H9 (cell line): Measurements from ENCODE around the gene PPM1H. TPM values are rescaled to one million over a fixed set of nuclear protein-coding genes. Genes with fewer than 3 reads are reported as not detected.

Source experiments
- DNase-seq: peaks from one replicate; pipeline ENCODE4 v3.0.0-alpha.2; 2017
- H2AFZ ChIP-seq: one replicate; pipeline ENCODE4 v1.6.1; 2013; ENCODE audit warnings: mild to moderate bottlenecking, low read length, control low read depth, moderate library complexity
- H2AK5ac ChIP-seq: 2 replicates; pipeline ENCODE4 v1.6.1; 2013; ENCODE audit warnings: low read length, control low read depth, mixed read lengths; ENCODE audit not compliant: insufficient read length
- H2BK120ac ChIP-seq: one replicate; pipeline ENCODE4 v1.6.1; 2013; ENCODE audit warnings: low read depth, mild to moderate bottlenecking, low read length, control low read depth, inconsistent platforms; ENCODE audit not compliant: poor library complexity, severe bottlenecking
- H2BK12ac ChIP-seq: 2 replicates; pipeline ENCODE4 v1.6.1; 2013; ENCODE audit warnings: low read length, control low read depth, mixed read lengths, low read depth; ENCODE audit not compliant: insufficient read length
- H2BK15ac ChIP-seq: 2 replicates; pipeline ENCODE4 v1.6.1; 2013; ENCODE audit warnings: low read depth, low read length, control low read depth
- H2BK20ac ChIP-seq: one replicate; pipeline ENCODE4 v1.6.1; 2013; ENCODE audit warnings: low read depth, mild to moderate bottlenecking, low read length, control low read depth, inconsistent platforms; ENCODE audit not compliant: poor library complexity, severe bottlenecking
- H2BK5ac ChIP-seq: 2 replicates; pipeline ENCODE4 v1.6.1; 2013; ENCODE audit warnings: low read length, control low read depth, mixed read lengths; ENCODE audit not compliant: insufficient read length
- H3K14ac ChIP-seq: 2 replicates; pipeline ENCODE4 v1.6.1; 2013; ENCODE audit warnings: low read length, control low read depth; ENCODE audit not compliant: insufficient read depth
- H3K18ac ChIP-seq: 2 replicates; pipeline ENCODE4 v1.6.1; 2013; ENCODE audit warnings: low read depth, mild to moderate bottlenecking, mixed read lengths, low read length, control low read depth; ENCODE audit not compliant: insufficient read length
- H3K23ac ChIP-seq: 2 replicates; pipeline ENCODE4 v1.6.1; 2013; ENCODE audit warnings: low read length, control low read depth, mixed read lengths, low read depth; ENCODE audit not compliant: insufficient read length
- H3K23me2 ChIP-seq: 2 replicates; pipeline ENCODE4 v1.6.1; 2013; ENCODE audit warnings: low read depth, mild to moderate bottlenecking, mixed read lengths, low read length, control low read depth; ENCODE audit not compliant: insufficient read length, poor library complexity, severe bottlenecking
- H3K27ac ChIP-seq: 2 replicates; pipeline ENCODE4 v1.5.1; 2013; ENCODE audit warnings: low read length, control low read depth, mixed read lengths, low read depth; ENCODE audit not compliant: insufficient read length
- H3K27me3 ChIP-seq: 2 replicates; pipeline ENCODE4 v1.6.1; 2013; ENCODE audit warnings: low read length, control low read depth, inconsistent platforms; ENCODE audit not compliant: insufficient read depth
- H3K4ac ChIP-seq: 2 replicates; pipeline ENCODE4 v1.6.1; 2013; ENCODE audit warnings: low read depth, mild to moderate bottlenecking, control low read depth, inconsistent platforms, low read length, moderate library complexity
- H3K4me1 ChIP-seq: 2 replicates; pipeline ENCODE4 v1.6.1; 2013; ENCODE audit warnings: low read length, control low read depth, inconsistent platforms; ENCODE audit not compliant: insufficient read depth
- H3K4me2 ChIP-seq: 2 replicates; pipeline ENCODE4 v1.6.1; 2013; ENCODE audit warnings: low read length, control low read depth, mixed read lengths; ENCODE audit not compliant: insufficient read length, insufficient read depth
- H3K56ac ChIP-seq: 2 replicates; pipeline ENCODE4 v1.6.1; 2013; ENCODE audit warnings: low read depth, mild to moderate bottlenecking, mixed read lengths, low read length, control low read depth; ENCODE audit not compliant: insufficient read length
- H3K79me1 ChIP-seq: 2 replicates; pipeline ENCODE4 v1.6.1; 2013; ENCODE audit warnings: low read depth, mild to moderate bottlenecking, moderate library complexity, low read length, control low read depth, inconsistent platforms; ENCODE audit not compliant: insufficient read depth, poor library complexity, severe bottlenecking
- H3K79me2 ChIP-seq: 2 replicates; pipeline ENCODE4 v1.6.1; 2013; ENCODE audit warnings: low read length, control low read depth, inconsistent platforms; ENCODE audit not compliant: insufficient read depth
- H3K9ac ChIP-seq: 2 replicates; pipeline ENCODE4 v1.6.1; 2013; ENCODE audit warnings: low read length, control low read depth, mixed read lengths; ENCODE audit not compliant: insufficient read length; ENCODE audit errors: extremely low read depth
- H3K9me3 ChIP-seq: one replicate; pipeline ENCODE4 v1.6.1; 2013; ENCODE audit warnings: low read depth, low read length, inconsistent platforms; ENCODE audit not compliant: control insufficient read depth
- H3T11ph ChIP-seq: one replicate; pipeline ENCODE4 v1.6.1; 2013; ENCODE audit warnings: mild to moderate bottlenecking, low read length, control low read depth, inconsistent platforms
- H4K20me1 ChIP-seq: one replicate; pipeline ENCODE4 v1.6.1; 2013; ENCODE audit not compliant: control insufficient read depth, insufficient read length, insufficient read depth
- H4K5ac ChIP-seq: 2 replicates; pipeline ENCODE4 v1.6.1; 2013; ENCODE audit warnings: low read depth, mild to moderate bottlenecking, mixed read lengths, low read length, control low read depth; ENCODE audit not compliant: insufficient read length
- H4K8ac ChIP-seq: replicated peaks from 2 replicates; pipeline ENCODE4 v1.6.1; 2013; ENCODE audit warnings: low read length, control low read depth, mixed read lengths, low read depth; ENCODE audit not compliant: insufficient read length
- H4K91ac ChIP-seq: 2 replicates; pipeline ENCODE4 v1.6.1; 2013; ENCODE audit warnings: low read depth, mild to moderate bottlenecking, moderate library complexity, mixed read lengths, low read length, control low read depth; ENCODE audit not compliant: insufficient read length
- H3K27ac Mint-ChIP-seq, 3 experiments: 2 replicates in 2 of 3; 3 replicates in 1 of 3; pipeline ENCODE4 v1.8.0; 2020 to 2021; ENCODE audit warnings: mixed read lengths in 3 of 3, mild to moderate bottlenecking in 1 of 3, moderate library complexity in 1 of 3
- H3K27me3 Mint-ChIP-seq: 2 replicates; pipeline ENCODE4 v1.8.0; 2021; ENCODE audit warnings: low read depth, mild to moderate bottlenecking, moderate library complexity, mixed read lengths
- H3K36me3 Mint-ChIP-seq, 3 experiments: 2 replicates in 2 of 3; 3 replicates in 1 of 3; pipeline ENCODE4 v1.8.0; 2020 to 2021; ENCODE audit warnings: low read depth in 3 of 3, mixed read lengths in 3 of 3; ENCODE audit not compliant: insufficient read depth in 1 of 3
- H3K4me1 Mint-ChIP-seq, 2 experiments: 2 replicates each; pipeline ENCODE4 v1.8.0; 2020; ENCODE audit warnings: mixed read lengths in 2 of 2
- H3K4me3 Mint-ChIP-seq, 2 experiments: 2 replicates in 1 of 2; 3 replicates in 1 of 2; pipeline ENCODE4 v1.8.0; 2020 to 2021; ENCODE audit warnings: mild to moderate bottlenecking in 2 of 2, mixed read lengths in 2 of 2, moderate library complexity in 1 of 2
- H3K9me3 Mint-ChIP-seq, 2 experiments: 2 replicates in 1 of 2; 3 replicates in 1 of 2; pipeline ENCODE4 v1.8.0; 2020; ENCODE audit warnings: mild to moderate bottlenecking in 2 of 2, mixed read lengths in 2 of 2, moderate library complexity in 1 of 2
- WGBS: extraction: QIAGEN DNeasy Blood & Tissue Kit; methylation state at CpG from one replicate; pipeline ENCODE4 v1.1.7; 2013; ENCODE audit warnings: missing lambda C conversion rate, low lambda C conversion rate, mixed read lengths; ENCODE audit not compliant: insufficient read length; ENCODE audit errors: extremely low coverage; 5-methylcytosine and 5-hydroxymethylcytosine counted together
- total RNA-seq: library from RNA; stranded (reverse); gene quantifications from 2 replicates; pipeline ENCODE4 v1.2.1, GENCODE V29; 2021
- TF ChIP-seq, protein P1 (sequence below): fragments of 200-600 bp; sonication (generic); conservative IDR thresholded peaks from 3 replicates; pipeline ENCODE4 v1.8.0; 2021; ENCODE audit warnings: antibody characterized with exemption, mild to moderate bottlenecking

PPM1H gene
- total RNA-seq, 1 experiment from 2014 or later, result 22.1 TPM

DNA sequence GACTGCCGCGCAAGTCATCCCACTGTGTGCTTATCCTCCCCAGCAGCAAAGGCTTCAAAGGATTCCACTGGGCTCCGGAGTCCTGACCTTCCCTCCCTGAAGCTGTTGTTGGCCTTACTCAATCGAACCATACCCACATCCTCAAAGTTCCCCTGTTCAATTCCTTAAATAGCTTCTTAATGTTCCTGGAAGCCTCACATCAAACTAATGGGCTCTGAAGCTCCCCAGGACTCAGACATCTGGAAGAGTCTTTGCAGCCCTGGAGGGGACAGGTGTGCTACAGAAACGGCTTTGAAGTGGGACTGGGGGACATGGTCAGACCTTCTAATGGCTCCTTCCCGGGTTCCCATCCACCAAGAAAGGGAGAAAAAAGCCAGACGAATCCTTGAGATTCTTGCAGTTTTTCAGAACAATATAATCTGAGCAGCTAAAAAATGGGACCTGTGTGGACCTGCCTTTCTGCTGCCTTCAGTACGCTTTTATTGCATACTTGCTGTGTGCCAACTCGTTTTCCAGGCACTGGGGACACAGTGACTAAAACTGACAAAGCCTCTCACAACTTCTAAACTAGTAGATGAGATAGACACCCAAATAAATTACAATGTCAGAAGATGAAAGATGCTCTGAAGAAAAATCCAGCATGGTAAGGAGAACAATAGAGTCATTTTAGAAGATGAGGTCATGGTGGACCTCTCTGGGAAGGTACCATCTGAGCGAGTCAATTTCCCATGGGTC is 263.8 kb downstream of the PPM1H start:
- Mint-ChIP-seq H3K4me3 (no peak overlapping the region), H3K27ac (no peak overlapping the region), H3K36me3 (peaks cover 5 to 23% (median 14%) of the 10 kb centered on the region in 3 experiments; a peak in 5 of 7 replicates), H3K27me3 (no peaks in the 10 kb centered on the region), H3K4me1 (peaks cover 19% of the 10 kb centered on the region in 2 experiments), H3K9me3 (no peaks in the 10 kb centered on the region)
- H3K27me3 ChIP-seq, result no peaks in the 10 kb centered on the region
- no peak for DNase-seq
- no peak overlapping the region for H3K27ac ChIP-seq
- no peak overlapping the region; the same call in 1 of the 2 replicates for H2BK15ac ChIP-seq
- H3K56ac ChIP-seq, result no peak overlapping the region
- H3K4me2 ChIP-seq, result no peak overlapping the region
- no peak overlapping the region for H2BK12ac ChIP-seq
- no peaks in the 10 kb centered on the region; the same call in 1 of the 2 replicates for H3K4me1 ChIP-seq
- H2BK5ac ChIP-seq, result no peak overlapping the region
- H2BK120ac ChIP-seq, result no peak overlapping the region
- H3K14ac ChIP-seq, result no peak overlapping the region
- TF ChIP-seq, protein P1, sequence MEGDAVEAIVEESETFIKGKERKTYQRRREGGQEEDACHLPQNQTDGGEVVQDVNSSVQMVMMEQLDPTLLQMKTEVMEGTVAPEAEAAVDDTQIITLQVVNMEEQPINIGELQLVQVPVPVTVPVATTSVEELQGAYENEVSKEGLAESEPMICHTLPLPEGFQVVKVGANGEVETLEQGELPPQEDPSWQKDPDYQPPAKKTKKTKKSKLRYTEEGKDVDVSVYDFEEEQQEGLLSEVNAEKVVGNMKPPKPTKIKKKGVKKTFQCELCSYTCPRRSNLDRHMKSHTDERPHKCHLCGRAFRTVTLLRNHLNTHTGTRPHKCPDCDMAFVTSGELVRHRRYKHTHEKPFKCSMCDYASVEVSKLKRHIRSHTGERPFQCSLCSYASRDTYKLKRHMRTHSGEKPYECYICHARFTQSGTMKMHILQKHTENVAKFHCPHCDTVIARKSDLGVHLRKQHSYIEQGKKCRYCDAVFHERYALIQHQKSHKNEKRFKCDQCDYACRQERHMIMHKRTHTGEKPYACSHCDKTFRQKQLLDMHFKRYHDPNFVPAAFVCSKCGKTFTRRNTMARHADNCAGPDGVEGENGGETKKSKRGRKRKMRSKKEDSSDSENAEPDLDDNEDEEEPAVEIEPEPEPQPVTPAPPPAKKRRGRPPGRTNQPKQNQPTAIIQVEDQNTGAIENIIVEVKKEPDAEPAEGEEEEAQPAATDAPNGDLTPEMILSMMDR, result no peak
- no CpG with 5 or more reads among the region's 10 CpGs for WGBS
- H3K79me2 ChIP-seq, result no peaks in the 10 kb centered on the region
- H4K5ac ChIP-seq, result no peak overlapping the region
- H3K23me2 ChIP-seq, result no peaks in the 10 kb centered on the region
- no peaks in the 10 kb centered on the region for H4K20me1 ChIP-seq
- no peak overlapping the region for H3K9ac ChIP-seq
- H3K9me3 ChIP-seq, result no peaks in the 10 kb centered on the region
- no peak overlapping the region for H3K4ac ChIP-seq
- peak overlapping the region; percentile 90 for H2BK20ac ChIP-seq
- no peak overlapping the region for H2AFZ ChIP-seq
- no peak overlapping the region for H3T11ph ChIP-seq
- no peak overlapping the region for H3K18ac ChIP-seq
- H2AK5ac ChIP-seq, result no peak overlapping the region
- H4K91ac ChIP-seq, result no peak overlapping the region
- no peak overlapping the region for H4K8ac ChIP-seq
- H3K79me1 ChIP-seq, result no peaks in the 10 kb centered on the region
- H3K23ac ChIP-seq, result no peak overlapping the region
